ENCODE results near the gene PDLIM1. TPM values are rescaled to one million over a fixed set of nuclear protein-coding genes. Genes with fewer than 3 reads are reported as not detected.

The PDLIM1 gene
- total and polyA plus RNA-seq, 2 of the 13 experiments (the other 11 are each of a cell fraction or from before 2014, with no cell fraction given): 119 to 123 TPM

DNA sequence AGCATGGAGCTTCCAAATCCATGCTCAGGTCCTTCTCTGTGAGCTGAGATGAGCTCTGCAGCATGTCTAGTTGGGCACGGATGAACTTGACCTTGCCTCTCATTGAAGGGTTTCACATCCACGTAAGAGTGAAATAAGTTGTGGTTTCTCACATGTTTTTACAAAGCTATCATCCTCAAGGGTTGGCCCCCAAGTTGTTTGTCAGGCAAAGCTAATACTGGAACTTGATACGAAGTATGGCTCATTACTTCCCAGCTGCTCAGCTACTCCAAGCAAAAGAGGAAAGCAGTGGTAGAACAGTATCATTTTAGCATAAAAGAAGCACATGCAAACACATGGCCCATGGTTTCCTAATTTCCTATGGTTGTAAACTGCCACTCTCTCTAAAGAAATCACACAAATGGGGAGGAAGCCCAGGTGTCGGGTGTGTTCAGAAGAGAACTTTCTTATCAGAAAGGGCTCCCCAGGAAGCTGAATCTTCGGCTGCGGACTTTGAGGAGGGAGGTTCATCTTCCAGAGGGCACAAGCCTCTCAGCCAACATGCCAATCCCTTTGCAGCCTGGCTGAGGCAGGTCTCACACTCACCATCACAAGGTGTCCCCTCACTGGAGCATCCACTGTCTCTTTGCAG lies 45.3 kb downstream of the PDLIM1 start:
- DNase-seq (ENCODE audit: low spot score): no peak
- H3K79me2 ChIP-seq (ENCODE audit: insufficient read depth, low read length): peaks cover 3% of the 10 kb centered on the region
- WGBS (ENCODE audit: low lambda C conversion rate): 98% methylated on average over 6 of the region's 6 CpGs
- no peak overlapping the region for H3K4me2 ChIP-seq (ENCODE audit: low read depth, low read length)
- in situ Hi-C loops (cut with HindIII; ENCODE audit: extremely low pct_ligation_motif_present, low pct_unique_long_range_greater_than_20kb): loop anchor here (5.0 to 25.0 kb wide), 2 partner anchors 47 to 608 kb away; partner anchors contain the start of gene PDLIM1
- ChIA-PET CTCF (ENCODE audit: low intra/inter-chr PET ratio, low total read pairs) (interaction anchor here (1.0 to 3.0 kb wide), 4 partner anchors 45 to 117 kb away, joined by 3 to 53 read pairs (median 8); partner anchors contain the start of gene PDLIM1), POLR2A (no interaction called here)
- H2AFZ ChIP-seq (ENCODE audit: low read length): no peak overlapping the region
- H3K4me1 ChIP-seq (ENCODE audit: insufficient read depth, low read length): peaks cover 19% of the 10 kb centered on the region
- TF ChIP-seq GPN1 (CRISPR knock-in tag; IDR thresholded peaks at IDR 0.05; ENCODE audit: borderline replicate concordance) (no peak), ZNF260 (CRISPR knock-in tag; IDR thresholded peaks at IDR 0.05; ENCODE audit: borderline replicate concordance, low read depth) (no peak), HOXD1 (CRISPR knock-in tag; IDR thresholded peaks at IDR 0.05) (no peak), HOXA3 (CRISPR knock-in tag; IDR thresholded peaks at IDR 0.05) (no peak)
- TF ChIP-seq, protein P1, sequence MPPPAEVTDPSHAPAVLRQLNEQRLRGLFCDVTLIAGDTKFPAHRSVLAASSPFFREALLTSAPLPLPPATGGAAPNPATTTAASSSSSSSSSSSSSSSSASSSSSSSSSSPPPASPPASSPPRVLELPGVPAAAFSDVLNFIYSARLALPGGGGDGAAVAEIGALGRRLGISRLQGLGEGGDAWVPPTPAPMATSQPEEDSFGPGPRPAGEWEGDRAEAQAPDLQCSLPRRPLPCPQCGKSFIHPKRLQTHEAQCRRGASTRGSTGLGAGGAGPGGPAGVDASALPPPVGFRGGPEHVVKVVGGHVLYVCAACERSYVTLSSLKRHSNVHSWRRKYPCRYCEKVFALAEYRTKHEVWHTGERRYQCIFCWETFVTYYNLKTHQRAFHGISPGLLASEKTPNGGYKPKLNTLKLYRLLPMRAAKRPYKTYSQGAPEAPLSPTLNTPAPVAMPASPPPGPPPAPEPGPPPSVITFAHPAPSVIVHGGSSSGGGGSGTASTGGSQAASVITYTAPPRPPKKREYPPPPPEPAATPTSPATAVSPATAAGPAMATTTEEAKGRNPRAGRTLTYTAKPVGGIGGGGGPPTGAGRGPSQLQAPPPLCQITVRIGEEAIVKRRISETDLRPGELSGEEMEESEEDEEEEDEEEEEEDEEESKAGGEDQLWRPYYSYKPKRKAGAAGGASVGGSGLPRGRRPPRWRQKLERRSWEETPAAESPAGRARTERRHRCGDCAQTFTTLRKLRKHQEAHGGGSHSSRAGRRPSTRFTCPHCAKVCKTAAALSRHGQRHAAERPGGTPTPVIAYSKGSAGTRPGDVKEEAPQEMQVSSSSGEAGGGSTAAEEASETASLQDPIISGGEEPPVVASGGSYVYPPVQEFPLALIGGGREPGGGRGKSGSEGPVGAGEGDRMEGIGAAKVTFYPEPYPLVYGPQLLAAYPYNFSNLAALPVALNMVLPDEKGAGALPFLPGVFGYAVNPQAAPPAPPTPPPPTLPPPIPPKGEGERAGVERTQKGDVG (CRISPR knock-in tag; IDR thresholded peaks at IDR 0.05; ENCODE audit: borderline replicate concordance): no peak
- intact Hi-C loops (cut with micrococcal nuclease; ENCODE audit: unreplicated experiment): loop anchor here (1.0 kb wide), 2 partner anchors 45 to 118 kb away; no protein-coding TSS in a partner anchor
- 0 out of 2 replicates have a peak, but pooled peaks cover 6% of the 10 kb centered on the region for H4K20me1 ChIP-seq (ENCODE audit: insufficient read depth, low read length)
- H3K36me3 ChIP-seq (replicated peaks in 1 of 2; ENCODE audit: control insufficient read depth in 1 of 2, insufficient read depth in 2 of 2, low read length in 2 of 2): peaks cover 37 to 82% of the 10 kb centered on the region in 2 experiments
- H3K4me3 ChIP-seq (replicated peaks in 1 of 3; ENCODE audit: insufficient read depth in 1 of 3, low read depth in 2 of 3, low read length in 3 of 3): no peak overlapping the region
- no peak for ATAC-seq
- BruUV-seq (replicated peaks): no TSS peak
- H3K9me3 ChIP-seq (ENCODE audit: low read length): no peaks in the 10 kb centered on the region
- FAIRE-seq: no peak
- no peak overlapping the region for H3K27ac ChIP-seq (ENCODE audit: extremely low read length, insufficient read depth, low read length)
- H3K27me3 ChIP-seq (ENCODE audit: control insufficient read depth in 1 of 2, insufficient read depth in 2 of 2, low read length in 2 of 2): no peaks in the 10 kb centered on the region
- no peak overlapping the region for H3K9ac ChIP-seq (ENCODE audit: insufficient read depth, low read depth, low read length)
